Neural crest cell (in vitro differentiated cells): ENCODE data around the gene NAV2. TPM values are rescaled to one million over a fixed set of nuclear protein-coding genes. Genes with fewer than 3 reads are reported as not detected.

Experiments used
- DNase-seq: peaks from one replicate; pipeline ENCODE4 v3.0.0; 2021; ENCODE audit warnings: low read depth, mixed read lengths, low spot score
- H3K27ac Mint-ChIP-seq: one replicate; pipeline ENCODE4 v1.8.0; 2021; ENCODE audit warnings: mild to moderate bottlenecking, mixed read lengths; ENCODE audit not compliant: unreplicated experiment
- H3K27me3 Mint-ChIP-seq: 2 replicates; pipeline ENCODE4 v1.8.0; 2021; ENCODE audit warnings: low read depth, mild to moderate bottlenecking, mixed read lengths
- H3K36me3 Mint-ChIP-seq: 2 replicates; pipeline ENCODE4 v1.8.0; 2021; ENCODE audit warnings: low read depth, mild to moderate bottlenecking, mixed read lengths
- H3K4me1 Mint-ChIP-seq: 2 replicates; pipeline ENCODE4 v1.8.0; 2021; ENCODE audit warnings: mixed read lengths
- H3K4me3 Mint-ChIP-seq: one replicate; pipeline ENCODE4 v1.8.0; 2021; ENCODE audit warnings: mild to moderate bottlenecking, mixed read lengths
- H3K9me3 Mint-ChIP-seq: 2 replicates; pipeline ENCODE4 v1.8.0; 2021; ENCODE audit warnings: mixed read lengths
- CTCF ChIP-seq: fragments of 200-600 bp; sonication (generic); conservative IDR thresholded peaks from 2 replicates; pipeline ENCODE4 v1.5.0; 2021; ENCODE audit warnings: antibody characterized with exemption, mild to moderate bottlenecking
- total RNA-seq: library from RNA; stranded (reverse); gene quantifications from 2 replicates; pipeline ENCODE4 v1.2.1, GENCODE V29; 2021

The NAV2 gene
- total RNA-seq, 1 donor from 2014 or later: 14.1 TPM

- no peaks in the 10 kb centered on the region for H3K36me3 Mint-ChIP-seq
- no peak for TF ChIP-seq CTCF
- DNase-seq: no peak
- no peaks in the 10 kb centered on the region for H3K9me3 Mint-ChIP-seq
- no peak overlapping the region for H3K4me3 Mint-ChIP-seq
- H3K4me1 Mint-ChIP-seq: no peaks in the 10 kb centered on the region
- H3K27ac Mint-ChIP-seq: no peak overlapping the region
- H3K27me3 Mint-ChIP-seq: peaks cover 5% of the 10 kb centered on the region
These were observed 228.2 kb downstream of the NAV2 start for GRCh38 chr11:19940831-19941230.

GRCh38 chr11:19946681-19947080, 234.0 kb downstream of the NAV2 start:
- Mint-ChIP-seq H3K9me3 (no peaks in the 10 kb centered on the region), H3K36me3 (no peaks in the 10 kb centered on the region), H3K4me1 (peaks cover 4% of the 10 kb centered on the region), H3K4me3 (no peak overlapping the region), H3K27me3 (peaks cover 5% of the 10 kb centered on the region), H3K27ac (no peak overlapping the region)
- no peak for DNase-seq
- TF ChIP-seq CTCF: no peak

- no peak for TF ChIP-seq CTCF
- DNase-seq: no peak
- peaks cover 5% of the 10 kb centered on the region for H3K4me1 Mint-ChIP-seq
- H3K27ac Mint-ChIP-seq: no peak overlapping the region
- H3K36me3 Mint-ChIP-seq: no peaks in the 10 kb centered on the region
- H3K9me3 Mint-ChIP-seq: no peaks in the 10 kb centered on the region
- H3K27me3 Mint-ChIP-seq: peaks cover 5% of the 10 kb centered on the region
- H3K4me3 Mint-ChIP-seq: no peak overlapping the region
These were observed 235.0 kb downstream of the NAV2 start for GRCh38 chr11:19947537-19948114.

GRCh38 chr11:19949606-19950005, 237.0 kb downstream of the NAV2 start:
- no peak for DNase-seq
- no peak overlapping the region for H3K27ac Mint-ChIP-seq

GRCh38 chr11:19951558-19952115, 239.0 kb downstream of the NAV2 start:
- H3K36me3 Mint-ChIP-seq: no peaks in the 10 kb centered on the region
- peak; percentile 82 for TF ChIP-seq CTCF
- no peak overlapping the region for H3K27ac Mint-ChIP-seq
- H3K4me1 Mint-ChIP-seq: peaks cover 17% of the 10 kb centered on the region
- H3K9me3 Mint-ChIP-seq: no peaks in the 10 kb centered on the region
- H3K4me3 Mint-ChIP-seq: no peak overlapping the region
- DNase-seq: no peak
- no peaks in the 10 kb centered on the region for H3K27me3 Mint-ChIP-seq

More at GRCh38 chr11:19949606-19950005, 237.0 kb downstream of the NAV2 start:
- H3K4me3 Mint-ChIP-seq: no peak overlapping the region
- H3K4me1 Mint-ChIP-seq: peaks cover 17% of the 10 kb centered on the region
- no peaks in the 10 kb centered on the region for H3K9me3 Mint-ChIP-seq
- no peak for TF ChIP-seq CTCF
- peaks cover 2% of the 10 kb centered on the region for H3K27me3 Mint-ChIP-seq
- H3K36me3 Mint-ChIP-seq: no peaks in the 10 kb centered on the region
